GM23248 (cell line): ENCODE results near the gene CSTB. TPM values are rescaled to one million over a fixed set of nuclear protein-coding genes. Genes with fewer than 3 reads are reported as not detected.

Experiments
- DNase-seq: peaks from one replicate; pipeline ENCODE4 v3.0.0-alpha.2; 2015
- H2AFZ ChIP-seq: fragments of 200-600 bp; sonication (generic); 2 replicates; pipeline ENCODE4 v1.6.1; 2016; ENCODE audit warnings: antibody characterized with exemption
- H3F3A ChIP-seq: fragments of 200-600 bp; sonication (generic); 2 replicates; pipeline ENCODE4 v1.6.1; 2016; ENCODE audit warnings: mild to moderate bottlenecking, antibody characterized with exemption, mixed run types; ENCODE audit not compliant: insufficient read depth
- H3K27ac ChIP-seq: fragments of 200-600 bp; sonication (generic); 2 replicates; pipeline ENCODE4 v1.5.1; 2016; ENCODE audit warnings: mild to moderate bottlenecking
- H3K27me3 ChIP-seq: fragments of 200-600 bp; sonication (generic); replicated peaks from 2 replicates; pipeline ENCODE4 v1.6.1; 2016; ENCODE audit warnings: mild to moderate bottlenecking; ENCODE audit not compliant: insufficient read depth
- H3K36me3 ChIP-seq: fragments of 200-600 bp; sonication (generic); 2 replicates; pipeline ENCODE4 v1.6.1; 2016; ENCODE audit warnings: low read depth, mild to moderate bottlenecking
- H3K4me1 ChIP-seq: fragments of 200-600 bp; sonication (generic); 2 replicates; pipeline ENCODE4 v1.6.1; 2016; ENCODE audit warnings: mild to moderate bottlenecking; ENCODE audit not compliant: insufficient read depth
- H3K4me2 ChIP-seq: fragments of 200-600 bp; sonication (generic); one replicate; pipeline ENCODE4 v1.6.1; 2016; ENCODE audit warnings: mild to moderate bottlenecking; ENCODE audit not compliant: unreplicated experiment
- H3K4me3 ChIP-seq: fragments of 200-600 bp; sonication (generic); 2 replicates; pipeline ENCODE4 v1.5.1; 2016; ENCODE audit warnings: mild to moderate bottlenecking
- H3K79me2 ChIP-seq: fragments of 200-600 bp; sonication (generic); 2 replicates; pipeline ENCODE4 v1.6.1; 2016; ENCODE audit warnings: mild to moderate bottlenecking; ENCODE audit not compliant: insufficient read depth
- H3K9ac ChIP-seq: fragments of 200-600 bp; sonication (generic); 2 replicates; pipeline ENCODE4 v1.6.1; 2016; ENCODE audit warnings: mild to moderate bottlenecking
- H3K9me2 ChIP-seq: fragments of 200-600 bp; sonication (generic); 2 replicates; pipeline ENCODE4 v1.6.1; 2016; ENCODE audit warnings: mixed run types, mild to moderate bottlenecking, moderate library complexity; ENCODE audit not compliant: insufficient read depth
- H3K9me3 ChIP-seq: fragments of 200-600 bp; sonication (generic); one replicate; pipeline ENCODE4 v1.6.1; 2017; ENCODE audit warnings: low read depth
- H4K20me1 ChIP-seq: fragments of 200-600 bp; sonication (generic); 2 replicates; pipeline ENCODE4 v1.6.0; 2016; ENCODE audit not compliant: insufficient read depth
- EZH2 ChIP-seq: fragments of 200-600 bp; sonication (generic); IDR thresholded peaks from 2 replicates; pipeline ENCODE4 v1.6.1; 2018; ENCODE audit warnings: antibody characterized with exemption, mild to moderate bottlenecking; ENCODE audit not compliant: insufficient read depth, poor library complexity, severe bottlenecking
- EZH2phosphoT487 ChIP-seq: fragments of 200-600 bp; sonication (generic); IDR thresholded peaks from 2 replicates; pipeline ENCODE4 v1.6.1; 2018; ENCODE audit warnings: antibody characterized with exemption, moderate library complexity, mild to moderate bottlenecking, low read depth; ENCODE audit not compliant: insufficient read depth
- WGBS, 2 experiments: methylation state at CpG; one replicate each; pipeline ENCODE4 v1.1.6; 2015 to 2017; ENCODE audit warnings: low lambda C conversion rate in 2 of 2, low coverage in 1 of 2; ENCODE audit errors: missing lambda C conversion rate in 2 of 2; 5-methylcytosine and 5-hydroxymethylcytosine counted together
- in situ Hi-C: fragments of 300-500 bp; cut with MboI; formaldehyde crosslinking; loops from 2 replicates; pipeline ENCODE4 v1.15.0; 2020
- polyA plus RNA-seq: library from polyadenylated mRNA; unstranded; fragments of >200 nt; fragmentation: Nextera tagmentation; extraction: Ambion mirVana; gene quantifications from 2 replicates; pipeline ENCODE4 v1.2.1, GENCODE V29; 2016
- total RNA-seq: library from RNA; depleted of rRNA; stranded (reverse); fragments of >200 nt; shearing (Covaris generic); gene quantifications from 2 replicates; pipeline ENCODE4 v1.2.3, GENCODE V29; 2014

The CSTB gene
- total and polyA plus RNA-seq, 2 experiments from 2014 or later, result 6.7 to 95.0 TPM

GRCh38 chr21:43802713-43803313, 26.7 kb upstream of the CSTB start:
- no peaks in the 10 kb centered on the region for H3K79me2 ChIP-seq
- H3K9me3 ChIP-seq, result no peaks in the 10 kb centered on the region
- no peaks in the 10 kb centered on the region for H3K9me2 ChIP-seq
- no peak for TF ChIP-seq EZH2phosphoT487
- no peak for TF ChIP-seq EZH2
- H3K4me3 ChIP-seq, result no peak overlapping the region
- no peaks in the 10 kb centered on the region for H3K27me3 ChIP-seq
- no peaks in the 10 kb centered on the region for H4K20me1 ChIP-seq
- peaks cover 6% of the 10 kb centered on the region; the same call in 1 of the 2 replicates for H3F3A ChIP-seq
- H3K4me2 ChIP-seq, result no peak overlapping the region
- peaks cover 4% of the 10 kb centered on the region; the same call in 1 of the 2 replicates for H3K36me3 ChIP-seq
- in situ Hi-C loops, result no loop called here
- no peak overlapping the region for H3K9ac ChIP-seq
- H2AFZ ChIP-seq, result no peak overlapping the region
- DNase-seq, result no peak
- H3K4me1 ChIP-seq, result no peaks in the 10 kb centered on the region
- no peak overlapping the region for H3K27ac ChIP-seq
- 88 to 90% methylated on average over 13 to 14 of the region's 14 CpGs for WGBS, 2 experiments

- 96 to 97% methylated on average over 41 to 42 of the region's 42 CpGs for WGBS, 2 experiments
- Histone ChIP-seq H3K9me3 (no peaks in the 10 kb centered on the region), H3K27me3 (no peaks in the 10 kb centered on the region), H2AFZ (no peak overlapping the region), H4K20me1 (no peaks in the 10 kb centered on the region), H3F3A (no peaks in the 10 kb centered on the region), H3K9ac (no peak overlapping the region), H3K9me2 (no peaks in the 10 kb centered on the region), H3K4me1 (no peaks in the 10 kb centered on the region), H3K27ac (no peak overlapping the region), H3K4me3 (no peak overlapping the region), H3K36me3 (peaks cover 4% of the 10 kb centered on the region; the same call in 1 of the 2 replicates), H3K4me2 (no peak overlapping the region), H3K79me2 (no peaks in the 10 kb centered on the region)
- TF ChIP-seq EZH2phosphoT487, result no peak
- no peak for TF ChIP-seq EZH2
- DNase-seq, result no peak
- in situ Hi-C loops, result no loop called here
Measured at GRCh38 chr21:43801006-43801783, 25.1 kb upstream of the CSTB start.

GRCh38 chr21:43800566-43800965, 24.5 kb upstream of the CSTB start:
- no peak overlapping the region for H3K9ac ChIP-seq
- no peak overlapping the region for H3K4me2 ChIP-seq
- H3K27ac ChIP-seq, result no peak overlapping the region
- peaks cover 5% of the 10 kb centered on the region; the same call in 1 of the 2 replicates for H3K79me2 ChIP-seq
- no peaks in the 10 kb centered on the region for H3F3A ChIP-seq
- H3K27me3 ChIP-seq, result no peaks in the 10 kb centered on the region
- in situ Hi-C loops, result no loop called here
- H2AFZ ChIP-seq, result no peak overlapping the region
- H3K9me3 ChIP-seq, result no peaks in the 10 kb centered on the region
- no peak overlapping the region for H3K4me3 ChIP-seq
- no peak for DNase-seq
- no peaks in the 10 kb centered on the region for H3K9me2 ChIP-seq
- no peaks in the 10 kb centered on the region for H3K4me1 ChIP-seq
- WGBS, 2 experiments, result 94 to 95% methylated on average over 14 of the region's 14 CpGs
- TF ChIP-seq EZH2, result no peak
- no peak for TF ChIP-seq EZH2phosphoT487
- no peaks in the 10 kb centered on the region for H4K20me1 ChIP-seq
- peaks cover 4% of the 10 kb centered on the region; the same call in 1 of the 2 replicates for H3K36me3 ChIP-seq

GRCh38 chr21:43800124-43800523, 24.0 kb upstream of the CSTB start:
- WGBS, 2 experiments, result 93 to 94% methylated on average over 17 of the region's 17 CpGs
- in situ Hi-C loops, result no loop called here

More at GRCh38 chr21:43800124-43800523, 24.0 kb upstream of the CSTB start:
- Histone ChIP-seq H3K9me2 (no peaks in the 10 kb centered on the region), H3K27ac (no peak overlapping the region), H3K9me3 (no peaks in the 10 kb centered on the region), H4K20me1 (no peaks in the 10 kb centered on the region), H3K9ac (no peak overlapping the region), H3K4me3 (no peak overlapping the region), H3K4me1 (no peaks in the 10 kb centered on the region), H2AFZ (no peak overlapping the region), H3K79me2 (peaks cover 10% of the 10 kb centered on the region; the same call in 1 of the 2 replicates), H3F3A (no peaks in the 10 kb centered on the region), H3K36me3 (peaks cover 8% of the 10 kb centered on the region; the same call in 1 of the 2 replicates), H3K4me2 (no peak overlapping the region), H3K27me3 (no peaks in the 10 kb centered on the region)
- DNase-seq, result no peak
- TF ChIP-seq EZH2 (no peak), EZH2phosphoT487 (no peak)
